Hepatocyte (in vitro differentiated cells): Measurements from ENCODE around the gene ACR. TPM values are rescaled to one million over a fixed set of nuclear protein-coding genes. Genes with fewer than 3 reads are reported as not detected.

Experiments used
- DNase-seq: peaks from one replicate; pipeline ENCODE4 v3.0.0-alpha.2; 2016; ENCODE audit warnings: low spot score
- H2AFZ ChIP-seq: fragments of 200-600 bp; sonication (generic); 2 replicates; pipeline ENCODE4 v1.6.0; 2016; ENCODE audit warnings: antibody characterized with exemption, mild to moderate bottlenecking
- H3K27ac ChIP-seq: fragments of 200-600 bp; sonication (generic); 2 replicates; pipeline ENCODE4 v1.5.1; 2016; ENCODE audit warnings: mild to moderate bottlenecking
- H3K27me3 ChIP-seq: fragments of 200-600 bp; sonication (generic); 2 replicates; pipeline ENCODE4 v1.6.1; 2016
- H3K36me3 ChIP-seq: fragments of 200-600 bp; sonication (generic); replicated peaks from 2 replicates; pipeline ENCODE4 v1.5.1; 2016; ENCODE audit warnings: low read depth; ENCODE audit not compliant: insufficient read depth
- H3K4me1 ChIP-seq: fragments of 200-600 bp; sonication (generic); 2 replicates; pipeline ENCODE4 v1.5.1; 2016; ENCODE audit warnings: mild to moderate bottlenecking, moderate library complexity; ENCODE audit not compliant: insufficient read depth
- H3K4me2 ChIP-seq: fragments of 200-600 bp; sonication (generic); 2 replicates; pipeline ENCODE4 v1.6.0; 2016
- H3K4me3 ChIP-seq: fragments of 200-600 bp; sonication (generic); 2 replicates; pipeline ENCODE4 v1.5.1; 2016; ENCODE audit warnings: mild to moderate bottlenecking
- H3K79me2 ChIP-seq: fragments of 200-600 bp; sonication (generic); 2 replicates; pipeline ENCODE4 v1.6.0; 2017; ENCODE audit warnings: mild to moderate bottlenecking
- H3K9me2 ChIP-seq: fragments of 200-600 bp; sonication (generic); replicated peaks from 2 replicates; pipeline ENCODE4 v1.6.0; 2017; ENCODE audit warnings: mild to moderate bottlenecking; ENCODE audit not compliant: insufficient read depth
- H3K9me3 ChIP-seq: fragments of 200-600 bp; sonication (generic); 2 replicates; pipeline ENCODE4 v1.5.1; 2016; ENCODE audit warnings: low read depth, mild to moderate bottlenecking
- H4K20me1 ChIP-seq: fragments of 200-600 bp; sonication (generic); 2 replicates; pipeline ENCODE4 v1.6.0; 2016; ENCODE audit warnings: mild to moderate bottlenecking; ENCODE audit not compliant: insufficient read depth, poor library complexity, severe bottlenecking
- EZH2 ChIP-seq: fragments of 200-600 bp; sonication (generic); IDR thresholded peaks from 2 replicates; pipeline ENCODE4 v1.6.1; 2016; ENCODE audit warnings: antibody characterized with exemption, mild to moderate bottlenecking, borderline replicate concordance
- EZH2phosphoT487 ChIP-seq: fragments of 200-600 bp; sonication (generic); IDR thresholded peaks from one replicate; pipeline ENCODE4 v1.6.1; 2018; ENCODE audit warnings: antibody characterized with exemption, mild to moderate bottlenecking, low read depth, moderate library complexity; ENCODE audit not compliant: unreplicated experiment, severe bottlenecking
- WGBS: methylation state at CpG from one replicate; pipeline ENCODE4 v1.1.6; 2016; ENCODE audit warnings: low lambda C conversion rate; ENCODE audit errors: missing lambda C conversion rate; 5-methylcytosine and 5-hydroxymethylcytosine counted together
- polyA plus RNA-seq: library from polyadenylated mRNA; unstranded; fragments of >200 nt; fragmentation: Nextera tagmentation; extraction: Ambion mirVana; gene quantifications from 2 replicates; pipeline ENCODE4 v1.2.1, GENCODE V29; 2016
- total RNA-seq: library from RNA; depleted of rRNA; stranded (reverse); fragments of >200 nt; gene quantifications from 2 replicates; pipeline ENCODE4 v1.2.3, GENCODE V29; 2014
- TF ChIP-seq, protein P1 (sequence below): fragments of 200-600 bp; sonication (generic); IDR thresholded peaks from 2 replicates; pipeline ENCODE4 v1.5.1; 2016; ENCODE audit warnings: antibody characterized with exemption, mild to moderate bottlenecking; ENCODE audit not compliant: poor library complexity

ACR gene
- total and polyA plus RNA-seq, 2 experiments from 2014 or later: not detected

DNA sequence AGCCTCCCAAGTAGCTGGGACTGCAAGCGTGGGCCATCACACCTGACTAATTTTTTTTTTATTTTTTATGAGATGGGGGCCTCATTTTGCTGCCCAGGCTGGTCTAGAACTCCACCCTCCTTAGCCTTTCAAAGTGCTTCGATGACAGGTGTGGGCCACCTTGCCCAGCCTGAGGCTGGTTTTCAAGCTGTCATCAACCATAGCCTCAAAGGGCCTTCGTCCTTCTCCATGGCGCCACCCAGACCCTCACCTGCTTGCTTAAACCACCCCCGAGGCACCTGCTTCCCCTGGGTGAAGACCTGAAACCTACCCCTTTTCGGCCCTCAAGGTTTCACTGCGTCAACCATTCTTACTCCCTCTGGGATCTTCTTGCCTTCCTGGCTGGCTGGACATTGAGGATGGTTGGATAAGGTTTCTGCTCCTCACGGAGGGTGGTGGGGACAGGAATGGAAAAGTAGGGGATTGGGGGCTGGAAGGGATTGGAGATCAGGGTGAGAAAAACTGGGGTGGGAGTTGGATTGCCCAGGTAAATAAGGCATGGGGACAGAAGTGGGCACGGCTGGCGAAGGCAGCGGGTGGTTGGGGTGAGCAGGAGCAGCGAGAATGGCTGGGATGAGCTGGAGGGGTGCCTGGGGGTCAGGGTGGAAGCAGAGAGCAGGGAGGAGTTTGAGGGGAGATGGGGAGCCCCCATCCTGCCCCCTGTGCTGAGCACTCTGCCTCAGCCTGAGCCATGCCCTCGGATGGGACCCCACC lies 2.8 kb upstream of the ACR start:
- no peak overlapping the region for H3K27ac ChIP-seq
- no peak overlapping the region for H3K4me3 ChIP-seq
- no peak overlapping the region for H2AFZ ChIP-seq
- H3K9me2 ChIP-seq: no peaks in the 10 kb centered on the region
- H3K79me2 ChIP-seq: no peaks in the 10 kb centered on the region
- H3K4me1 ChIP-seq: no peaks in the 10 kb centered on the region
- peaks cover 3% of the 10 kb centered on the region for H3K27me3 ChIP-seq
- no peak overlapping the region for H3K4me2 ChIP-seq
- TF ChIP-seq, protein P1, sequence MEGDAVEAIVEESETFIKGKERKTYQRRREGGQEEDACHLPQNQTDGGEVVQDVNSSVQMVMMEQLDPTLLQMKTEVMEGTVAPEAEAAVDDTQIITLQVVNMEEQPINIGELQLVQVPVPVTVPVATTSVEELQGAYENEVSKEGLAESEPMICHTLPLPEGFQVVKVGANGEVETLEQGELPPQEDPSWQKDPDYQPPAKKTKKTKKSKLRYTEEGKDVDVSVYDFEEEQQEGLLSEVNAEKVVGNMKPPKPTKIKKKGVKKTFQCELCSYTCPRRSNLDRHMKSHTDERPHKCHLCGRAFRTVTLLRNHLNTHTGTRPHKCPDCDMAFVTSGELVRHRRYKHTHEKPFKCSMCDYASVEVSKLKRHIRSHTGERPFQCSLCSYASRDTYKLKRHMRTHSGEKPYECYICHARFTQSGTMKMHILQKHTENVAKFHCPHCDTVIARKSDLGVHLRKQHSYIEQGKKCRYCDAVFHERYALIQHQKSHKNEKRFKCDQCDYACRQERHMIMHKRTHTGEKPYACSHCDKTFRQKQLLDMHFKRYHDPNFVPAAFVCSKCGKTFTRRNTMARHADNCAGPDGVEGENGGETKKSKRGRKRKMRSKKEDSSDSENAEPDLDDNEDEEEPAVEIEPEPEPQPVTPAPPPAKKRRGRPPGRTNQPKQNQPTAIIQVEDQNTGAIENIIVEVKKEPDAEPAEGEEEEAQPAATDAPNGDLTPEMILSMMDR: no peak
- whole genome bisulfite sequencing: 90% methylated on average over 13 of the region's 13 CpGs
- no peaks in the 10 kb centered on the region for H3K9me3 ChIP-seq
- H3K36me3 ChIP-seq: no peaks in the 10 kb centered on the region
- no peaks in the 10 kb centered on the region for H4K20me1 ChIP-seq
- DNase-seq: no peak

GRCh38 chr22:50735739-50736030 lies 2.3 kb upstream of the ACR start:
- H3K4me1 ChIP-seq: no peaks in the 10 kb centered on the region
- H3K27ac ChIP-seq: no peak overlapping the region
- no peak overlapping the region for H3K4me3 ChIP-seq
- TF ChIP-seq EZH2: no peak
- TF ChIP-seq, protein P1: no peak
- H3K79me2 ChIP-seq: no peaks in the 10 kb centered on the region
- peaks cover 3% of the 10 kb centered on the region for H3K27me3 ChIP-seq
- no peak for DNase-seq
- no peaks in the 10 kb centered on the region for H3K36me3 ChIP-seq
- H3K4me2 ChIP-seq: no peak overlapping the region
- H3K9me2 ChIP-seq: no peaks in the 10 kb centered on the region
- WGBS: 83% methylated on average over 6 of the region's 6 CpGs
- no peaks in the 10 kb centered on the region for H3K9me3 ChIP-seq
- no peaks in the 10 kb centered on the region for H4K20me1 ChIP-seq
- H2AFZ ChIP-seq: no peak overlapping the region

- H3K27ac ChIP-seq: no peak overlapping the region
- no peak overlapping the region for H3K4me3 ChIP-seq
- no peaks in the 10 kb centered on the region for H3K4me1 ChIP-seq
- TF ChIP-seq EZH2phosphoT487 (no peak), EZH2 (no peak)
- TF ChIP-seq, protein P1: no peak
- H3K27me3 ChIP-seq: peaks cover 3% of the 10 kb centered on the region
- no peaks in the 10 kb centered on the region for H3K9me3 ChIP-seq
- no peaks in the 10 kb centered on the region for H4K20me1 ChIP-seq
- no peaks in the 10 kb centered on the region for H3K9me2 ChIP-seq
- DNase-seq: no peak
- H3K79me2 ChIP-seq: no peaks in the 10 kb centered on the region
- 87% methylated on average over 10 of the region's 10 CpGs for WGBS
- H3K4me2 ChIP-seq: no peak overlapping the region
- no peaks in the 10 kb centered on the region for H3K36me3 ChIP-seq
- H2AFZ ChIP-seq: no peak overlapping the region
These were observed 734 bp downstream of the ACR start for GRCh38 chr22:50738649-50739227.

- H3K9me3 ChIP-seq: no peaks in the 10 kb centered on the region
- H3K36me3 ChIP-seq: no peaks in the 10 kb centered on the region
- H3K9me2 ChIP-seq: no peaks in the 10 kb centered on the region
- no peak overlapping the region for H3K4me3 ChIP-seq
- TF ChIP-seq EZH2: no peak
- no peak for TF ChIP-seq EZH2phosphoT487
- TF ChIP-seq, protein P1: no peak
- no peak for DNase-seq
- no peak overlapping the region for H3K4me2 ChIP-seq
- no peak overlapping the region for H2AFZ ChIP-seq
- no peaks in the 10 kb centered on the region for H3K4me1 ChIP-seq
- H3K79me2 ChIP-seq: no peaks in the 10 kb centered on the region
- WGBS: 80% methylated on average over 17 of the region's 17 CpGs
- no peaks in the 10 kb centered on the region for H4K20me1 ChIP-seq
- no peak overlapping the region for H3K27ac ChIP-seq
- H3K27me3 ChIP-seq: peaks cover 3% of the 10 kb centered on the region
These were observed 1.3 kb downstream of the ACR start for GRCh38 chr22:50739279-50739691.
